Endothelial cell of umbilical vein (primary cell): Measurements from ENCODE around the gene IL17RB. TPM values are rescaled to one million over a fixed set of nuclear protein-coding genes. Genes with fewer than 3 reads are reported as not detected.

Source experiments
- BruUV-seq: library from RNA; stranded (reverse); fragments of 400-500 nt; replicated peaks from 2 replicates; lab custom pipeline; 2021; lab: Mats Ljungman, UMichigan
- CTCF ChIA-PET: fragments of 300-600, 350-600 bp; sonication (Branson Sonifier 250); formaldehyde crosslinking; loops from one replicate; lab custom pipeline; 2021; ENCODE audit warnings: antibody characterized with exemption, inconsistent platforms; lab: Charles Lee
- POLR2A ChIA-PET: fragments of 300-600, 350-600 bp; sonication (Branson Sonifier 250); formaldehyde crosslinking; loops from one replicate; lab custom pipeline; 2021; ENCODE audit warnings: antibody characterized with exemption, inconsistent platforms; lab: Charles Lee
- DNase-seq: peaks from one replicate; pipeline ENCODE4 v3.0.0-alpha.2; 2011; ENCODE audit warnings: low read depth, low spot score
- FAIRE-seq: peaks from 2 replicates; lab custom pipeline; 2011; peaks lifted over from hg19 to GRCh38; lab: Jason Lieb, UNC
- H2AFZ ChIP-seq: 2 replicates; pipeline ENCODE4 v1.6.0; 2012; ENCODE audit warnings: low read depth, low read length, control low read depth, inconsistent platforms
- H3K27ac ChIP-seq: 2 replicates; pipeline ENCODE4 v1.5.1; 2011; ENCODE audit warnings: low read depth, mild to moderate bottlenecking, control low read depth, low read length, moderate library complexity; ENCODE audit not compliant: insufficient read depth
- H3K27me3 ChIP-seq, 2 experiments: 2 replicates each; pipeline versions ENCODE4 v1.6.0 to v1.6.1; 2011; ENCODE audit warnings: low read length in 2 of 2, mixed read lengths in 1 of 2; ENCODE audit not compliant: control insufficient read depth in 2 of 2, insufficient read depth in 2 of 2
- H3K36me3 ChIP-seq, 2 experiments: 2 replicates in 1 of 2; 3 replicates in 1 of 2; pipeline ENCODE4 v1.5.1; 2011; ENCODE audit warnings: low read length in 2 of 2, mild to moderate bottlenecking in 1 of 2, moderate library complexity in 1 of 2; ENCODE audit not compliant: control insufficient read depth in 2 of 2, insufficient read depth in 2 of 2; ENCODE audit errors: extremely low read depth in 1 of 2
- H3K4me1 ChIP-seq: 3 replicates; pipeline ENCODE4 v1.5.1; 2011; ENCODE audit warnings: mild to moderate bottlenecking, low read length; ENCODE audit not compliant: control insufficient read depth, insufficient read depth; ENCODE audit errors: extremely low read depth
- H3K4me2 ChIP-seq: 2 replicates; pipeline ENCODE4 v1.6.1; 2011; ENCODE audit warnings: low read length, control low read depth, mixed read lengths; ENCODE audit not compliant: insufficient read depth
- H3K4me3 ChIP-seq, 3 experiments: fragments of 200-600 bp in 1 of 3; sonication (generic), shearing (Covaris generic) in 1 of 3; replicated peaks in 1 of 3; 2 replicates each; pipeline ENCODE4 v1.5.1; 2011 to 2016; ENCODE audit warnings: control low read depth in 3 of 3, low read length in 3 of 3, mild to moderate bottlenecking in 2 of 3, inconsistent platforms in 1 of 3, low read depth in 1 of 3, moderate library complexity in 1 of 3; ENCODE audit not compliant: insufficient read depth in 1 of 3
- H3K79me2 ChIP-seq: 2 replicates; pipeline ENCODE4 v1.6.0; 2012; ENCODE audit warnings: low read length, inconsistent platforms; ENCODE audit not compliant: control insufficient read depth, insufficient read depth
- H3K9ac ChIP-seq: replicated peaks from 2 replicates; pipeline ENCODE3; 2011; ENCODE audit warnings: low read length, control low read depth; ENCODE audit not compliant: insufficient read depth; ENCODE audit errors: extremely low read depth
- H3K9me1 ChIP-seq: replicated peaks from 3 replicates; pipeline ENCODE4 v1.6.0; 2011; ENCODE audit warnings: mild to moderate bottlenecking, low read length; ENCODE audit not compliant: control insufficient read depth, insufficient read depth; ENCODE audit errors: extremely low read depth
- H3K9me3 ChIP-seq: replicated peaks from 2 replicates; pipeline ENCODE4 v1.5.1; 2012; ENCODE audit warnings: low read length, inconsistent platforms; ENCODE audit not compliant: control insufficient read depth, insufficient read depth
- H4K20me1 ChIP-seq: replicated peaks from 2 replicates; pipeline ENCODE3; 2011; ENCODE audit warnings: mild to moderate bottlenecking, low read length; ENCODE audit not compliant: control insufficient read depth, insufficient read depth; ENCODE audit errors: extremely low read depth
- EZH2 ChIP-seq: IDR thresholded peaks from 2 replicates; pipeline ENCODE4 v1.6.1; 2012; ENCODE audit warnings: borderline replicate concordance, low read depth, mild to moderate bottlenecking, moderate library complexity, low read length, inconsistent platforms; ENCODE audit not compliant: severe bottlenecking
- FOS ChIP-seq: IDR thresholded peaks from 2 replicates; pipeline ENCODE4 v1.6.1; 2011; ENCODE audit warnings: mild to moderate bottlenecking, low read length, moderate library complexity, borderline replicate concordance; ENCODE audit not compliant: insufficient read depth
- GATA2 ChIP-seq: IDR thresholded peaks from 2 replicates; pipeline ENCODE4 v1.7.0; 2011; ENCODE audit warnings: low read depth, mild to moderate bottlenecking, moderate library complexity, mixed read lengths, low read length; ENCODE audit not compliant: insufficient read length, insufficient read depth
- JUN ChIP-seq: IDR thresholded peaks from 2 replicates; pipeline ENCODE4 v1.6.1; 2011; ENCODE audit warnings: borderline replicate concordance, low read depth; ENCODE audit not compliant: insufficient read length, insufficient read depth
- MYC ChIP-seq: IDR thresholded peaks from one replicate; pipeline ENCODE4 v1.6.1; 2011; ENCODE audit warnings: mild to moderate bottlenecking, low read depth, low read length
- POLR2A ChIP-seq: IDR thresholded peaks from 2 replicates; pipeline ENCODE4 v1.6.1; 2012; ENCODE audit warnings: low read depth, mild to moderate bottlenecking, control low read depth, low read length
- POLR2AphosphoS5 ChIP-seq: IDR thresholded peaks from 2 replicates; pipeline ENCODE4 v1.6.1; 2012; ENCODE audit warnings: low read depth, mild to moderate bottlenecking, control low read depth, low read length, moderate library complexity; ENCODE audit not compliant: insufficient read depth
- dilution Hi-C: fragments of 300-500 bp; cut with MboI; formaldehyde crosslinking; loops from one replicate; pipeline ENCODE4 v1.15.0; 2019; ENCODE audit warnings: low sequenced_read_pairs; ENCODE audit not compliant: extremely low pct_ligation_motif_present
- intact Hi-C: fragments of 100-400 bp; cut with micrococcal nuclease; formaldehyde crosslinking; loops from one replicate; pipeline ENCODE4 v1.10.0; 2022
- polyA plus RNA-seq, 4 experiments: library from polyadenylated mRNA; depleted of rRNA in 3 of 4; stranded (reverse) in 3 of 4; unstranded in 1 of 4; fragments of >200 nt; gene quantifications; 2 replicates each; pipeline versions ENCODE4 v1.2.1 to v1.2.3, GENCODE V29; 2011 to 2012; ENCODE audit warnings: missing spikeins in 1 of 4
- total RNA-seq: library from RNA; stranded (reverse); gene quantifications from 2 replicates; pipeline ENCODE4 v1.2.3, GENCODE V29; 2021
- TF ChIP-seq, protein P1 (sequence below): IDR thresholded peaks from 2 replicates; pipeline ENCODE4 v1.6.1; 2011; ENCODE audit not compliant: insufficient read depth, insufficient read length
- TF ChIP-seq, protein P2 (sequence below), 2 donors: IDR thresholded peaks; 1 replicate in 1 of 2; 2 replicates in 1 of 2; pipeline ENCODE4 v1.5.1; 2011; ENCODE audit warnings: low read length in 2 of 2, mild to moderate bottlenecking in 2 of 2, moderate library complexity in 2 of 2, control low read depth in 1 of 2, inconsistent platforms in 1 of 2, low read depth in 1 of 2; ENCODE audit not compliant: insufficient read depth in 1 of 2; ENCODE audit errors: extremely low read depth in 1 of 2

IL17RB gene
- total and polyA plus RNA-seq, 2 donors (not counting 3 experiments of a cell fraction or from before 2014, with no cell fraction given): 0.04 TPM; not detected in 1

DNA sequence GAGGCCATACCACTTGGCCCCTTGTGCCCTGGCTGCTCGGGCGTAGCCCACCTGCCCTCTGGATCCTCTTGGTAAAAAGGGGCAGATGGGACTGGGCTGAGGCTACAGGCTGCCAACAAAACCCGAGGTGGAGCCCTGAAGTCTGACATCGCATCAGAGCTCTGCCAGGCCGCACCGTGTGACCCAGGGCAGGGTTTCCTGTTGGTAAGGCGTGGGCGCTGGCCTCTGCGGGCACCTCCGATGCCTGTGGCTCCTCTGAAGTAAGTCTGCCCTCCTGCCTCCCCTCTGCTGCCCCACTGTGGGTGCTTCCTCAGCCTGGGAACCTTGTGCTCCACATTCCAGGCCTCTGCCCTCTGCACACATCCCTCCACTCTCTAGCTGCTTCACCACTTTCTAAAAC, 9.0 kb upstream of the IL17RB start:
- no peaks in the 10 kb centered on the region for H3K79me2 ChIP-seq
- no TSS peak for BruUV-seq
- H4K20me1 ChIP-seq: no peaks in the 10 kb centered on the region
- FAIRE-seq (no peak), DNase-seq (no peak)
- H3K4me1 ChIP-seq: no peaks in the 10 kb centered on the region
- dilution Hi-C loops (no loop called here), intact Hi-C loops (no loop called here)
- H3K9me1 ChIP-seq: no peaks in the 10 kb centered on the region
- no peak overlapping the region for H3K9ac ChIP-seq
- ChIA-PET CTCF (no interaction called here), POLR2A (no interaction called here)
- TF ChIP-seq GATA2: no peak
- TF ChIP-seq POLR2A: no peak
- TF ChIP-seq FOS: no peak
- no peak for TF ChIP-seq EZH2
- TF ChIP-seq, protein P1, sequence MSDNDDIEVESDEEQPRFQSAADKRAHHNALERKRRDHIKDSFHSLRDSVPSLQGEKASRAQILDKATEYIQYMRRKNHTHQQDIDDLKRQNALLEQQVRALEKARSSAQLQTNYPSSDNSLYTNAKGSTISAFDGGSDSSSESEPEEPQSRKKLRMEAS: no peak
- TF ChIP-seq, protein P2, sequence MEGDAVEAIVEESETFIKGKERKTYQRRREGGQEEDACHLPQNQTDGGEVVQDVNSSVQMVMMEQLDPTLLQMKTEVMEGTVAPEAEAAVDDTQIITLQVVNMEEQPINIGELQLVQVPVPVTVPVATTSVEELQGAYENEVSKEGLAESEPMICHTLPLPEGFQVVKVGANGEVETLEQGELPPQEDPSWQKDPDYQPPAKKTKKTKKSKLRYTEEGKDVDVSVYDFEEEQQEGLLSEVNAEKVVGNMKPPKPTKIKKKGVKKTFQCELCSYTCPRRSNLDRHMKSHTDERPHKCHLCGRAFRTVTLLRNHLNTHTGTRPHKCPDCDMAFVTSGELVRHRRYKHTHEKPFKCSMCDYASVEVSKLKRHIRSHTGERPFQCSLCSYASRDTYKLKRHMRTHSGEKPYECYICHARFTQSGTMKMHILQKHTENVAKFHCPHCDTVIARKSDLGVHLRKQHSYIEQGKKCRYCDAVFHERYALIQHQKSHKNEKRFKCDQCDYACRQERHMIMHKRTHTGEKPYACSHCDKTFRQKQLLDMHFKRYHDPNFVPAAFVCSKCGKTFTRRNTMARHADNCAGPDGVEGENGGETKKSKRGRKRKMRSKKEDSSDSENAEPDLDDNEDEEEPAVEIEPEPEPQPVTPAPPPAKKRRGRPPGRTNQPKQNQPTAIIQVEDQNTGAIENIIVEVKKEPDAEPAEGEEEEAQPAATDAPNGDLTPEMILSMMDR (IDR thresholded peaks at IDR 0.05; ENCODE audit: extremely low read depth in 1 of 2, insufficient read depth in 1 of 2, low read depth in 1 of 2, low read length in 2 of 2): no peak
- no peak for TF ChIP-seq MYC
- no peak for TF ChIP-seq POLR2AphosphoS5
- TF ChIP-seq JUN: no peak
- no peak overlapping the region for H3K4me3 ChIP-seq
- H3K36me3 ChIP-seq: no peaks in the 10 kb centered on the region
- H3K4me2 ChIP-seq: no peak overlapping the region
- H3K27ac ChIP-seq: no peak overlapping the region
- no peaks in the 10 kb centered on the region for H3K27me3 ChIP-seq
- no peaks in the 10 kb centered on the region for H3K9me3 ChIP-seq
- H2AFZ ChIP-seq: no peak overlapping the region
